NCI-H146 (cell line): Measurements from ENCODE around the gene RPL28.
"Not testable (repeated sequence)": the region's sequence is repeated elsewhere in the genome, so short reads cannot be mapped to it uniquely, and the experiment has no call there.

Source experiments
- DNase-seq: peaks from one replicate; lab custom pipeline; 2025; lab: John Stamatoyannopoulos, UW

RPL28 gene

GRCh38 chr19:55392820-55393761 is 7.4 kb downstream of the RPL28 start:
- DNase-seq: no peak

DNA sequence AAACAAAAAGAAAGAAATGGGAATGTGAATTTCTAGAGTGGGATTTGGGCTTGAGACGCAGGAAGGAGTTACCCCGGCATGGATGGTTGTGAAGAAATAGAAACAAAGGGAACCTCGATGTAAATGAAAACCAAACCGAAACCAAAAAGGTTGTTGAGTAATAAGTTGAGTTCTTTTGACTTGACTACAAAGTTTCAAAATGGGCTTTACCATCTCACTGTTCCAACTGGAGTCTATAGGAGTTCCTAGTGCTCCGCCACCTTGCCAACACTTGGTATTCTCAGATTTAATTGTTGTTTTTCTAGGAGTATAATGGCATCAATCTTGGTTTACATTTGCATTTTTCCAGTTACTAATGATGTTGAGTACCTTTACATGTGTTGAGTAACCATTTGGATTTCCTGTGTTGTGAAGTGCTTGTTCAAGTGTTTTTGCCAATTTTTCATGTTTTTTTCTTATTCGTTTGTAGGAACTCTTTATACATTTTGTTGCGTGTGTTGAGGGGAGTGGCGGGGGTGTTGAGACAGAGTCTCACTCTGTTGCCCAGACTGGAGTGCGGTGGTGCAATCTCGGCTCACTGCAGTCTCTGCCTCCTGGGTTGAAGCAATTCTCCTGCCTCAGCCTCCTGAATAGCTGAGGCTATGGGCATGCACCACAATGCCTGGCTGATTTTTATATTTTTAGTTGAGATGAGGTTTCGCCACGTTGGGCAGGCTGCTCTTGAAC is 12.6 kb downstream of the RPL28 start:
- no peak for DNase-seq

- no peak for DNase-seq
Observed at GRCh38 chr19:55400281-55401087, 14.8 kb downstream of the RPL28 start.

DNA sequence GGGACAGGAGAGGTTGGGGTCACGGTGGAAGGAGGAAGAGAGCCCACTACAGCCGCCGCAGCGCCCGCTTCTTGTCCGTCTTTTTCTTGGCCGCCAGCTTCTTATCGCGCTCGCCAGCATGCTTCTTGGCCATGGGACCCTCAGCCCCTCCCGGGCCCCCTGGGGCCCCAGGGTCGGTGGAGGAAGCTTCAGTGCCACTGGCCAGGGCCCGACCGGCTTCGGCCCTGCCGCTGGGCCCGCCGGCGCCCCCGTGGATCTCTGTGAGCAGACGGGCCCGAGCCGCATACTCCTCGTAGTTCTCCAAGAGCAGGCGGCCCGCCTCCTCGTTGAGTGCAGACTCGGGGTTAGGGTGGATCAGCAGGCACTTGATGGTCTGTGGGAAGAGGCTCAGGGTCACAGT is 15.7 kb downstream of the RPL28 start:
- not testable (repeated sequence) for DNase-seq

GRCh38 chr19:55402509-55402908 is 16.8 kb downstream of the RPL28 start:
- DNase-seq: no peak

DNA sequence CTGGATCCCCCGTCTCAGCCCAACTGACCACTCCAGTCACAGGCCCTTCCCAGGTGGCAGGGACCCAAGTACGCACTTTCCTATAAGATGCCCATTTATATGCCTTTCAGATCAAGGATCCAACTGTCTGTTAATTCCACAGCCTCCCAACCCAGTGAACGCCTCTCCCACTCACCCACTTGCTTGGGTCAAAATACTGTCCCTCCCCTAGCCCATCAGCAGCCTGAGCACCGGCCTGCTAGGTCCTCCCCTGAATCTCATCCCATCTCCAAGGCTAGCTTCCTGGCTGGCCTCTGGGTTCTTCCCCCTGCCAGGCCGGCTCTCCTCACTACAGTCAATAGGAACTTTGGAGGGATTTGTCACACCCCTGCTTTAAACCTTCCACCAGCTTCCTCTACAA is 19.9 kb downstream of the RPL28 start:
- DNase-seq: no peak

DNA sequence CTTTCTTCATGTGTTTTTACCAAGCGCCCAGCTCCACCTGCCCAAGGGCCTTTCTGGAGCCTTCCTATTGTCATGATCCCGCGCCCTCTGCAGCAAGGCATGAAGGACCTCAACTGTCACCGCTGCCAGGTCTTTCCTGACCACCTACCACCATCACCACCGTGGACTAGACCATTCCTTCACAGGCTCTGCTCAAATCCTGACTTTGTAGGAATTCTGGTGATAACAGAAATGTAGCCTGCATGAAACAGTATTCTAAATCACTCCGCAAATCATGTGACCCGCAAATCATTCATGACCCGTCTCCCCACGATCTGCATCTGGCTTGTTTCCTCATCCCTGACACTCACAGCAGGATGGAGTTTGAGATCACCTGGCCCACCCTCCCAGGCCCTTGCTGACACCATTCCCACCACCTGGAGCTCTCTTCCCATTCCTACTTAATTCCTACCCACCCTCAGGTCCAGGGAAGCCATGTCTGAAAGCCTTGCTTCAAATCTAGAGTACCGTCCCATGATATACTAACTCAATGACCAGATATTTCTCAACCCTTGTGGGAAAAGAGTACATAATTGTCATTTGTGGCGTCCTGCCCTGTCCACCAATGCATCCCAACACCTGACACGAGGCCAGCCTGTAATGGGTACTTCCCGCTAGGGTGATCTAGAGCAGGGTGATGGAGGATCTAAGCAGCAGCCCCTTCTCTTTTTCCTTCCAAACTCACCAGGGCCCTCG is 20.5 kb downstream of the RPL28 start:
- DNase-seq: no peak

GRCh38 chr19:55406826-55407549 is 21.3 kb downstream of the RPL28 start:
- DNase-seq: peak; percentile 56

DNA sequence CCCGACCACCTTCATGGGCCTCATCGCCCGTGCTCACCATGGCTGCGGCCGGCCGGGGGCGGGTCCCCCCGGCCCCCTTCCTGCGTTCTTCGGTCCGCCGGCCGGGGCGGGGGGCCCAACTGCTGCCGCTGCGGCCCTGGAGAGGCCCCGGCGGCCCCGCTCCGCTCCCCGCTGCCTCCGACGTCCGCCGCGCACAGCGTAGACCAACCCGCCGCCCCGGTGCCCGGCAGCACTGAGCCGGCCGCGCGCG is 21.7 kb downstream of the RPL28 start, which contains the start of gene UBE2S:
UBE2S (minus strand) TSS at position 239 of the 250 bp plus-strand sequence; CDS start at position 40, 199 bp downstream.
- not testable (repeated sequence) for DNase-seq

DNA sequence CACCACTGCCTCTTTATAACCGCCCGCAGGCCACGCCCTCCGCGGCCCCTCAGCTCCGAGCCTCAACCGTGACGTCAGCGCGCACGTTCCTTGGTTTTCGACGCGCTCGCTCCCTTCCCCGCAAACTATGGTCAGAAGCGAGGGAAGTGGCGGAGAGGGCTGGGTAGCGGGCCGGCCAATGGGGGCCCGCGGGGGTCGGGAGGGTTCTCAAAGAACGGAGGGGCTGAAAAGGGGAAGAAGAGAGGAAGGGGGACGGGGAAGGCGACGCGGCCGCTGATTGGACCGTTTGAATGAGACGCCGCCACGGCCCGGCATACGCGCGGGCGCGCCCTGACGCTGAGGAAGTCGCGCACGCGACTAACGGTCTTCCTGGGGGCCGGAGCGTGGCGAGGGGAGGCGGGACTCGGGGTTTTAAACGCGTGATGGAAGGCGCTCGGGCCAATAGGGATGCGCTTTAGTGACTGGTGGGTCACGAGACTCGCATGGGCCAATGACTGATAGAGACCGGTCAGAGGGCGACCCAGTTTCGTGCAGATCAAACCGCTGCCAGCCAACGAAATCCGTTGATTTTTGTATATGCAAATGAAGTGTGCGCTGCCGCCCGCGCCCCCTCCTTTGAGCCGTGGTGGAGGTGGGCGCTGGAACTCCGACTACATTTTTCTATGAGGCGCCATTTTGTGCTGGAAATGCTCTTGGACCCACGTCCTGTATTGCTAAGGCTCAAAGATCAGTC is 22.2 kb downstream of the RPL28 start:
- DNase-seq: peak; percentile 100

GRCh38 chr19:55408533-55408872 is 22.8 kb downstream of the RPL28 start:
- DNase-seq: no peak

DNA sequence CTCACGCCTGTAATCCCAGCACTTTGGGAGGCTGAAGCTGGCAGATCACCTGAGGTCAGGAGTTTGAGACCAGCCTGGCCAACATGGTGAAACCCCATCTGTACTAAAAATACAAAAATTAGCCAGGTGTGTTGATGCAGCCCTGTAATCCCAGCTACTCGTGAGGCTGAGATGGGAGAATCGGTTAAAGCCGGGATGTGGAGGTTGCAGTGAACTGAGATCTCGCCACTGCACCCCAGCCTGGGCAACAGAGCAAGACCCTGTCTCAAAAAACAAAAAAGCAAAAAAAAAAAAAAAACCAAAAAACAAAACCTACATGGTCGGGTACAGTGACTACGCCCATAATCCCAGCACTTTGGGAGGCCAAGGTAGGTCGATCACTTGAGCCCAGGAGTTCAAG is 23.4 kb downstream of the RPL28 start:
- not testable (repeated sequence) for DNase-seq

DNA sequence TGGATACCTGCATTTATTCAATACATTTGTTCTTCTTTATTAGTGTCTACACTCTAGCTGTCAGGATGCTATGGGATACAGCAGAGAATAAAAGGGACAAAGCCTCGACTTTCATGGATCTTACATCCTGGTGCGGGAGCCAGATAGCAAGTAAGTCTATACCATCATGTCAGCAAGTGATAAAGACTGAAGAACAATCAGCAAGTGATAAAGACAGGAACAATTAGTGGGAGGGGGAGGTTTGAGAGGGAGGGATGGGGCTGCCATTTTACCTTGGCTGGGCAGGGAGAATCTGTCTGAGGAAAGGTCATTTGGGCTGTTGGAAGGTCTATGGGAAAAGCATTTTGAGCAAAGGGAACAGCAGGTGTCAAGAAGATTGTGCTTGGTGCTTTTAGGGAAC is 24.4 kb downstream of the RPL28 start:
- DNase-seq: no peak

- peak; percentile 80 for DNase-seq
Observed at GRCh38 chr19:55418185-55418584, 32.5 kb downstream of the RPL28 start.

GRCh38 chr19:55419103-55419502 is 33.4 kb downstream of the RPL28 start:
- no peak for DNase-seq

DNA sequence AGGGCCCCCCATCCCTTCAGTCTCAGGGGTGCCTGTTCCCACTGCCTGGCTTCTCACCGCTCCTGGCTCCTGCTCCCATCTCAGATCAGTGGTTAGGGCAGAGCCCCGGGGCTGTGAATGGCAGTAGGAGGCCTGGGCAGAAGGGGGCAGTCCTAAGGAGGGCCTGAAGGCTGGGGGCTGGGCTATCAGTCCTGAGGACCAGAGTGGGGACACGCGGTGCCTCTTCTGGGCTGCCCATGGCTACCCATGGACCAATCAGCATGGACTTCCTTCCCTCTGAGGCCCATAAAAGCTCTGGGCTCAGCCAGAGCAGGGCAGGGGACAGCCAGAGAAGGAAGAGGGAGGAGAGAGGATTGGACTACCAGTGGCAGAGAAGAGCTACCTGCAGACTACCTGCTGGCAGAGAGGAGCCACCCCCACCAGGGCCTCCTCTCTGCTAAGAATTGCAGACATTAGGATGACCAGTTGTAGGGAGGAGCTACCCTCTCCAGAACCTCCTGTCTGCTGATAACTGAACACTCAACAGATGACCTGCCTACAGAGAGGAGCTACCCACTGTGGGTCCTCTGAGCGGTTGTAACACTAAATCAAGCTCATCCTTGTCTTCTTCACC is 34.0 kb downstream of the RPL28 start:
- no peak for DNase-seq

DNA sequence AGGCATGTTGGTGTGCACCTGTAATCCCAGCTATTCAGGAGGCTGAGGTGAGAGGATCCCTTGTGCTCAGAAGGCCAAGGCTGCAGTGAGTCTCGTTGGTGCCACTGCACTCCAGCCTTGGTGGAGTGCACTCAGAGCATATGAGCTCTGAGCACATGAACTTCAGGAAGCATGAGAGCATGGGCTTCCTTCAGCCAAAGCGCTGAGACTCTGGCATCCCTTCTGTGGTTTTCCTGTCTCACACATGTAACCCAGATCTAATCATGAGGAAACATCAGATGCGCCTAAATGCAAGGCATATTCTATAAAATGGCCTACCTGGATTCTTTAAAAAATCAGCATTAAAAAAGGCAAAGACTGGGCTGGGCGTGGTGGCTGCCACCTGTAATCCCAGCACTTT is 35.5 kb downstream of the RPL28 start:
- DNase-seq: not testable (repeated sequence)

GRCh38 chr19:55423225-55424005 is 37.7 kb downstream of the RPL28 start:
- no peak for DNase-seq

- no peak for DNase-seq
Observed at GRCh38 chr19:55424518-55424917, 38.8 kb downstream of the RPL28 start.
